K562 (cell line): ENCODE measurements around the gene AP3M1. TPM values are rescaled to one million over a fixed set of nuclear protein-coding genes. Genes with fewer than 3 reads are reported as not detected.

Source experiments
- ARNT ChIP-seq, 2 experiments: fragments of 450-650 bp; IDR thresholded peaks; 2 replicates each; pipeline ENCODE4 v1.6.1; 2016; ENCODE audit warnings: mild to moderate bottlenecking in 1 of 2
- ATF2 ChIP-seq: sonication (generic); formaldehyde crosslinking; IDR thresholded peaks from 2 replicates; pipeline ENCODE4 v1.8.1; 2022; ENCODE audit warnings: missing genetic modification reagents
- CBFB ChIP-seq: sonication (generic); formaldehyde crosslinking; IDR thresholded peaks from 2 replicates; pipeline ENCODE4 v1.4.0; 2020; ENCODE audit warnings: mild to moderate bottlenecking, missing genetic modification reagents
- EP400 ChIP-seq: fragments of 450-650 bp; IDR thresholded peaks from 2 replicates; pipeline ENCODE4 v1.6.1; 2017; ENCODE audit warnings: antibody characterized with exemption, mild to moderate bottlenecking, moderate library complexity
- GATAD2B ChIP-seq: fragments of 450-650 bp; IDR thresholded peaks from 2 replicates; pipeline ENCODE4 v1.6.1; 2017; ENCODE audit warnings: mild to moderate bottlenecking, borderline replicate concordance
- KAT7 ChIP-seq: sonication (generic); formaldehyde crosslinking; IDR thresholded peaks from 2 replicates; pipeline ENCODE4 v1.8.0; 2022; ENCODE audit warnings: missing genetic modification reagents, mild to moderate bottlenecking, borderline replicate concordance
- LCOR ChIP-seq: sonication (generic); formaldehyde crosslinking; IDR thresholded peaks from 2 replicates; pipeline ENCODE4 v1.8.0; 2022; ENCODE audit warnings: mild to moderate bottlenecking, missing genetic modification reagents
- NFE2 ChIP-seq: IDR thresholded peaks from 2 replicates; pipeline ENCODE4 v1.6.1; 2014; ENCODE audit warnings: antibody characterized with exemption, low read depth
- NFYB ChIP-seq: IDR thresholded peaks from 2 replicates; pipeline ENCODE4 v1.6.1; 2011; ENCODE audit warnings: mild to moderate bottlenecking, moderate library complexity; ENCODE audit not compliant: insufficient read length; ENCODE audit errors: extremely low read depth
- NR2C1 ChIP-seq, 2 experiments: fragments of 450-650 bp; IDR thresholded peaks; 2 replicates each; pipeline ENCODE4 v1.6.1; 2017; ENCODE audit warnings: mild to moderate bottlenecking in 2 of 2, antibody characterized with exemption in 1 of 2, inconsistent platforms in 1 of 2, missing compliant biosample characterization in 1 of 2, missing genetic modification characterization in 1 of 2
- PHF21A ChIP-seq: fragments of 450-650 bp; IDR thresholded peaks from 2 replicates; pipeline ENCODE4 v1.6.1; 2017; ENCODE audit warnings: low read depth, borderline replicate concordance
- PPARD ChIP-seq: fragments of 250-450 bp; sonication (Bioruptor Pico); IDR thresholded peaks from 2 replicates; pipeline ENCODE4 v1.8.0; 2022; ENCODE audit warnings: inconsistent platforms, mild to moderate bottlenecking, moderate library complexity
- SRF ChIP-seq, 2 experiments: fragments of 250-450, 450-650 bp in 1 of 2; sonication (Bioruptor Pico) in 1 of 2; sonication (generic) in 1 of 2; formaldehyde crosslinking; IDR thresholded peaks; 2 replicates each; pipeline versions ENCODE4 v1.5.0 to v1.5.1; 2020 to 2022; ENCODE audit warnings: mild to moderate bottlenecking in 1 of 2, missing genetic modification reagents in 1 of 2
- TBP ChIP-seq: optimal IDR thresholded peaks from 2 replicates; pipeline ENCODE3; 2011; ENCODE audit warnings: low read depth, low read length, improper control_type of control experiment
- TEAD1 ChIP-seq, 2 experiments: fragments of 450-650 bp in 1 of 2; sonication (generic) in 1 of 2; formaldehyde crosslinking; IDR thresholded peaks; 2 replicates each; pipeline versions ENCODE4 v1.4.0 to v1.8.0; 2020 to 2022; ENCODE audit warnings: mild to moderate bottlenecking in 2 of 2, missing genetic modification reagents in 1 of 2
- TFE3 ChIP-seq: fragments of 450-650 bp; formaldehyde crosslinking; IDR thresholded peaks from 2 replicates; pipeline ENCODE4 v1.4.0; 2020; ENCODE audit warnings: mild to moderate bottlenecking, mixed read lengths
- YY1 ChIP-seq, 3 experiments: IDR thresholded peaks; 2 replicates each; pipeline ENCODE4 v1.6.1; 2011; ENCODE audit warnings: low read length in 2 of 3, mild to moderate bottlenecking in 2 of 3, moderate library complexity in 2 of 3, borderline replicate concordance in 1 of 3, control low read depth in 1 of 3, low read depth in 1 of 3; ENCODE audit not compliant: insufficient read depth in 3 of 3, insufficient replicate concordance in 2 of 3, control insufficient read depth in 1 of 3, insufficient read length in 1 of 3; ENCODE audit errors: extremely low read depth in 1 of 3
- ZBTB49 ChIP-seq: sonication (generic); formaldehyde crosslinking; IDR thresholded peaks from 2 replicates; pipeline ENCODE4 v1.8.0; 2022; ENCODE audit warnings: missing genetic modification reagents, mild to moderate bottlenecking, borderline replicate concordance
- ZNF431 ChIP-seq: sonication (generic); formaldehyde crosslinking; IDR thresholded peaks from 2 replicates; pipeline ENCODE4 v1.8.0; 2022; ENCODE audit warnings: mild to moderate bottlenecking, missing genetic modification reagents
- ZNF76 ChIP-seq: fragments of 250-450 bp; sonication (Bioruptor Pico); IDR thresholded peaks from 2 replicates; pipeline ENCODE4 v1.4.0; 2020; ENCODE audit warnings: mild to moderate bottlenecking, moderate library complexity, borderline replicate concordance
- ZSCAN29 ChIP-seq: fragments of 450-650 bp; IDR thresholded peaks from 2 replicates; pipeline ENCODE4 v1.6.1; 2017
- polyA plus RNA-seq, 8 experiments: library from polyadenylated mRNA; depleted of rRNA in 4 of 8; stranded (reverse) in 5 of 8; unstranded in 3 of 8; fragments of >200 nt; fragmentation: Nextera tagmentation in 2 of 8; fragmentation: Illumina TruSeq in 1 of 8; extraction: Ambion mirVana in 2 of 8; extraction: Trizol in 1 of 8; gene quantifications; 2 replicates each; pipeline versions ENCODE4 v1.2.1 to v1.2.3, GENCODE V29; 2011 to 2014; ENCODE audit warnings: inconsistent platforms in 1 of 8, missing spikeins in 1 of 8
- total RNA-seq, 7 experiments: library from RNA; depleted of rRNA in 6 of 7; stranded (reverse); fragments of >200 nt in 6 of 7; fragmentation: Illumina TruSeq in 2 of 7; extraction: Trizol in 2 of 7; gene quantifications; 2 replicates each; pipeline versions ENCODE4 v1.2.1 to v1.2.3, GENCODE V29; 2011 to 2021; ENCODE audit warnings: low replicate concordance in 1 of 7

Gene AP3M1
- total and polyA plus RNA-seq, 9 of the 15 experiments (the other 6 are each of a cell fraction or from before 2014, with no cell fraction given), result 44.3 to 135 (median 67.6) TPM

- peak; percentile 92 for TF ChIP-seq ATF2
- peak; percentile 73 for TF ChIP-seq NFYB
- TF ChIP-seq TBP, result peak; percentile 95
- TF ChIP-seq GATAD2B, result 0 out of 2 replicates have a peak, but pooled peaks have one; percentile 14
- TF ChIP-seq ZNF431, result peak; percentile 83; the same call in 1 of the 2 replicates
- TF ChIP-seq TFE3, result peak; percentile 96
- TF ChIP-seq EP400, result peak; percentile 98
- peak; percentile 96 to 99 (median 98) for TF ChIP-seq YY1 (IDR thresholded peaks at IDR 0.05; ENCODE audit: borderline replicate concordance in 1 of 3, control insufficient read depth in 1 of 3, extremely low read depth in 1 of 3, insufficient read depth in 3 of 3, insufficient read length in 1 of 3, insufficient replicate concordance in 2 of 3, low read depth in 1 of 3, low read length in 2 of 3)
- TF ChIP-seq ZNF76 (CRISPR knock-in tag), result peak; percentile 75; the same call in 1 of the 2 replicates
- peak; percentile 86; the same call in 1 of the 2 replicates for TF ChIP-seq CBFB (CRISPR knock-in tag)
- TF ChIP-seq TEAD1 (CRISPR knock-in tag; IDR thresholded peaks at IDR 0.05), result peak; percentile 68 to 89
- TF ChIP-seq PHF21A, result no peak
- TF ChIP-seq SRF (CRISPR knock-in tag; IDR thresholded peaks at IDR 0.05), result peak in 1 of 2 experiments; percentile 81; a peak in 2 of 4 replicates
- peak; percentile 42 for TF ChIP-seq NFE2
- 0 out of 2 replicates have a peak, but pooled peaks have one; percentile 51 for TF ChIP-seq ZBTB49 (CRISPR knock-in tag)
- TF ChIP-seq PPARD (CRISPR knock-in tag), result no peak
- TF ChIP-seq LCOR (CRISPR knock-in tag), result peak; percentile 98
- TF ChIP-seq ZSCAN29, result no peak
- TF ChIP-seq ARNT (IDR thresholded peaks at IDR 0.05), result peak; percentile 11 to 46; a peak in 1 of 4 replicates
- TF ChIP-seq KAT7 (CRISPR knock-in tag), result peak; percentile 97
- TF ChIP-seq NR2C1 (IDR thresholded peaks at IDR 0.05), result 0 out of 2 replicates have a peak, but pooled peaks have one; percentile 23
- no peak; the same call in 1 of the 2 replicates for TF ChIP-seq NR2C1 (tag; IDR thresholded peaks at IDR 0.05)
Observed at GRCh38 chr10:74176380-74177139, 25.9 kb upstream of the AP3M1 start (continued).
